GM19438 (cell line): ENCODE results near the gene UXT.
"Not testable (repeated sequence)": the region's sequence is repeated elsewhere in the genome, so short reads cannot be mapped to it uniquely, and the experiment has no call there.

Source experiments
- ATAC-seq: cut with Tn5 transposase; IDR thresholded peaks from one replicate; pipeline ENCODE4 v1.9.1; 2021; ENCODE audit warnings: low read depth; ENCODE audit not compliant: unreplicated experiment

The UXT gene

GRCh38 chrX:47620303-47620685 is 38.7 kb downstream of the UXT start:
- ATAC-seq = no peak

GRCh38 chrX:47619486-47620302 is 39.3 kb downstream of the UXT start, which contains the start of gene SYN1:
Gene SYN1, minus strand, starts transcription at chrX:47619857. Its CDS starts 129 bp downstream, at chrX:47619728.
- ATAC-seq = peak; percentile 67

- ATAC-seq = no peak
Measured at GRCh38 chrX:47618923-47619485, 40.0 kb downstream of the UXT start.

- no peak for ATAC-seq
Measured at GRCh38 chrX:47614618-47615017, 44.4 kb downstream of the UXT start.

- no peak for ATAC-seq
Measured at GRCh38 chrX:47613082-47613481, 45.9 kb downstream of the UXT start.

GRCh38 chrX:47612418-47612817 is 46.6 kb downstream of the UXT start:
- no peak for ATAC-seq

GRCh38 chrX:47611926-47612325 is 47.1 kb downstream of the UXT start:
- ATAC-seq = no peak

- ATAC-seq = no peak
Measured at GRCh38 chrX:47611489-47611888, 47.5 kb downstream of the UXT start.

- no peak for ATAC-seq
Measured at GRCh38 chrX:47610511-47610910, 48.5 kb downstream of the UXT start.

- no peak for ATAC-seq
Measured at GRCh38 chrX:47608130-47608810, 50.7 kb downstream of the UXT start.

- ATAC-seq = no peak
Measured at GRCh38 chrX:47607091-47607490, 51.9 kb downstream of the UXT start.

- no peak for ATAC-seq
Measured at GRCh38 chrX:47605024-47605423, 54.0 kb downstream of the UXT start.

- ATAC-seq = not testable (repeated sequence)
Measured at GRCh38 chrX:47603125-47603524, 55.9 kb downstream of the UXT start.
